SK-N-SH treated with all-trans-retinoic acid at 6 μM for 48 hours (cell line): ENCODE results near the gene MTMR3.

Experiments used
- ATAC-seq: fragments of 200-7000 bp; cut with Tn5 transposase; 3 replicates; pipeline ENCODE4 v1.9.1; 2020; ENCODE audit warnings: mild to moderate bottlenecking, moderate library complexity
- ARNTL ChIP-seq: fragments of 450-650 bp; formaldehyde crosslinking; IDR thresholded peaks from 2 replicates; pipeline ENCODE4 v1.5.0; 2020; ENCODE audit warnings: low read depth, mild to moderate bottlenecking, moderate library complexity, borderline replicate concordance
- BACH2 ChIP-seq: fragments of 250-450 bp; sonication (Bioruptor Pico); IDR thresholded peaks from 2 replicates; pipeline ENCODE4 v1.9.0; 2021; ENCODE audit warnings: mild to moderate bottlenecking, borderline replicate concordance
- CSDC2 ChIP-seq: fragments of 250-450 bp; sonication (Bioruptor Pico); IDR thresholded peaks from 2 replicates; pipeline ENCODE4 v1.5.0; 2020; ENCODE audit warnings: mild to moderate bottlenecking, moderate library complexity
- CSRNP3 ChIP-seq: fragments of 250-450 bp; sonication (Bioruptor Pico); IDR thresholded peaks from 2 replicates; pipeline ENCODE4 v1.5.1; 2021; ENCODE audit warnings: mild to moderate bottlenecking, moderate library complexity
- ESRRG ChIP-seq: fragments of 250-450 bp; sonication (Bioruptor Pico); IDR thresholded peaks from 2 replicates; pipeline ENCODE4 v1.6.1; 2021; ENCODE audit warnings: mild to moderate bottlenecking
- GLIS3 ChIP-seq: fragments of 250-450 bp; sonication (Bioruptor Pico); IDR thresholded peaks from 2 replicates; pipeline ENCODE4 v1.5.0; 2020; ENCODE audit warnings: mild to moderate bottlenecking, moderate library complexity
- ISL1 ChIP-seq: fragments of 250-450 bp; sonication (Bioruptor Pico); IDR thresholded peaks from 2 replicates; pipeline ENCODE4 v2.1.2; 2022; ENCODE audit warnings: mild to moderate bottlenecking, moderate library complexity
- OSR1 ChIP-seq: fragments of 250-450 bp; sonication (Bioruptor Pico); IDR thresholded peaks from 2 replicates; pipeline ENCODE4 v1.8.0; 2022; ENCODE audit warnings: moderate library complexity, mild to moderate bottlenecking, inconsistent platforms
- PATZ1 ChIP-seq: fragments of 250-450 bp; sonication (Bioruptor Pico); IDR thresholded peaks from 2 replicates; pipeline ENCODE4 v1.8.0; 2020; ENCODE audit warnings: mild to moderate bottlenecking, moderate library complexity, borderline replicate concordance
- PPARA ChIP-seq: fragments of 250-450 bp; sonication (Bioruptor Pico); IDR thresholded peaks from 2 replicates; pipeline ENCODE4 v1.5.0; 2020; ENCODE audit warnings: mild to moderate bottlenecking, borderline replicate concordance
- RARB ChIP-seq: fragments of 250-450 bp; sonication (Bioruptor Pico); IDR thresholded peaks from 2 replicates; pipeline ENCODE4 v1.8.0; 2021; ENCODE audit warnings: mild to moderate bottlenecking, moderate library complexity
- SNAI2 ChIP-seq: fragments of 250-450 bp; sonication (Bioruptor Pico); IDR thresholded peaks from 2 replicates; pipeline ENCODE4 v1.5.0; 2020; ENCODE audit warnings: mild to moderate bottlenecking, moderate library complexity
- TCF4 ChIP-seq: fragments of 250-450 bp; sonication (Bioruptor Pico); IDR thresholded peaks from 2 replicates; pipeline ENCODE4 v1.8.0; 2021; ENCODE audit warnings: mild to moderate bottlenecking, moderate library complexity, borderline replicate concordance
- TOX ChIP-seq: fragments of 250-450 bp; sonication (Bioruptor Pico); IDR thresholded peaks from 2 replicates; pipeline ENCODE4 v1.8.0; 2021; ENCODE audit warnings: mild to moderate bottlenecking, moderate library complexity, borderline replicate concordance
- TSHZ2 ChIP-seq: fragments of 250-450 bp; sonication (Bioruptor Pico); IDR thresholded peaks from 2 replicates; pipeline ENCODE4 v1.5.0; 2020; ENCODE audit warnings: mild to moderate bottlenecking, moderate library complexity
- ZC3H10 ChIP-seq: fragments of 250-450 bp; sonication (Bioruptor Pico); IDR thresholded peaks from 2 replicates; pipeline ENCODE4 v1.5.1; 2021; ENCODE audit warnings: mild to moderate bottlenecking, moderate library complexity
- ZFP3 ChIP-seq: fragments of 250-450 bp; sonication (Bioruptor Pico); IDR thresholded peaks from 2 replicates; pipeline ENCODE4 v1.5.0; 2020; ENCODE audit warnings: mild to moderate bottlenecking, moderate library complexity
- ZFP30 ChIP-seq: fragments of 450-650 bp; formaldehyde crosslinking; IDR thresholded peaks from 2 replicates; pipeline ENCODE4 v1.5.0; 2022; ENCODE audit warnings: mild to moderate bottlenecking, moderate library complexity
- ZNF565 ChIP-seq: fragments of 450-650 bp; formaldehyde crosslinking; conservative IDR thresholded peaks from 2 replicates; pipeline ENCODE4 v1.5.0; 2020; ENCODE audit warnings: low read depth, mild to moderate bottlenecking, moderate library complexity
- ZNF70 ChIP-seq: fragments of 450-650 bp; formaldehyde crosslinking; IDR thresholded peaks from 2 replicates; pipeline ENCODE4 v1.5.0; 2020; ENCODE audit warnings: mild to moderate bottlenecking, moderate library complexity
- ZNF8 ChIP-seq: fragments of 450-650 bp; formaldehyde crosslinking; IDR thresholded peaks from 2 replicates; pipeline ENCODE4 v1.5.0; 2020; ENCODE audit warnings: mild to moderate bottlenecking, moderate library complexity
- TF ChIP-seq, protein P1 (sequence below): fragments of 250-450 bp; sonication (Bioruptor Pico); IDR thresholded peaks from 2 replicates; pipeline ENCODE4 v1.5.1; 2020; ENCODE audit warnings: low read depth, mild to moderate bottlenecking, moderate library complexity
- TF ChIP-seq, protein P2 (sequence below): fragments of 250-450 bp; sonication (Bioruptor Pico); IDR thresholded peaks from 2 replicates; pipeline ENCODE4 v1.8.0; 2021; ENCODE audit warnings: low read depth, mild to moderate bottlenecking, moderate library complexity, borderline replicate concordance

The MTMR3 gene

DNA sequence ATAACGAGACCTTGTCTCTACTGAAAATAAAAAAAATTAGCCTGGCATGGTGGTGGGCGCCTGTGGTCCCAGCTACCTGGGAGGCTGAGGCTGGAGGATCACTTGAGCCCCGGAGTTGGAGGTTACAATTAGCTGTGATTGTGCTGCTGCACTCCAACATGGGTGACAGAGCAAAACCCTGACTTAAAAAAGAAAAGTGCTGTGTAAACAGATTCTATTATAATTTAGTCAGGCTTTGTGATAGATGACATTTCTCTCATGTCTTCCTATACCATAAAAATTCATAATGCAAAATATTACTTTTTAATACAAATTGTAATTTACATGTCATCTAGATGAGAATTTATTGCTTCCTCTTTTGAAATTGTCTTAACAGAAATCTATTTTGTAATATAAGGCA lies 94.1 kb downstream of the MTMR3 start:
- ATAC-seq = no peak
- no peak for TF ChIP-seq TOX (CRISPR knock-in tag)
- TF ChIP-seq ZC3H10 = no peak
- no peak for TF ChIP-seq ESRRG (CRISPR knock-in tag)

DNA sequence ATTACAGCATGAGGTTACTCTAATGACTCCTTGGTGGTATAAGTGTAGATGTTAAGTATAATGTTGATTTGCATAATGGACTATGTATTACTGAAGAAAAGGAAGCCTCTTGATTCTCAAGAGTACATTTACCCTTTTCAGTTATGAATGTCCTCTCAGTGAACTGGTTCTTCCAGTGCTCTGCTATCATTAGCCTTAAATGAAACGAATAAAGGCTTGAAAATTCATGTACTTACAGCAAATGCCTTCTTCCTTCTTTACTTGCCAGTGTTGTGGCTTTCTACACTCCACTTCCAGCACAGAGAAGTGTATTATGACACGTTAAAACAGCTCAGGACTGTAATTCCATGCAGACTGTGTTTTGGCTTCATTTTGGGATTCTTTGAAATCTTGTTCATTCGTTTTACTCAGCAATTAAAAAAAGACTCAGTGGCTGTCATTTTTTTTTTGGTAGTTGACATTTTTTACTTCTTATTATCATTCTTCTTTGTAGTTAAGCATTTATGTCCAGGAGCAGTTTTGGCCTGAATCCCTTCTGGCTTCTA lies 96.9 kb downstream of the MTMR3 start:
- ATAC-seq = no peak
- TF ChIP-seq ARNTL (CRISPR knock-in tag) = no peak
- no peak for TF ChIP-seq SNAI2 (CRISPR knock-in tag)
- TF ChIP-seq ZC3H10 = no peak
- no peak for TF ChIP-seq RARB (CRISPR knock-in tag)
- TF ChIP-seq ISL1 (CRISPR knock-in tag) = no peak
- no peak for TF ChIP-seq ESRRG (CRISPR knock-in tag)
- no peak for TF ChIP-seq ZNF565
- TF ChIP-seq, all 23 proteins: peak for 0

DNA sequence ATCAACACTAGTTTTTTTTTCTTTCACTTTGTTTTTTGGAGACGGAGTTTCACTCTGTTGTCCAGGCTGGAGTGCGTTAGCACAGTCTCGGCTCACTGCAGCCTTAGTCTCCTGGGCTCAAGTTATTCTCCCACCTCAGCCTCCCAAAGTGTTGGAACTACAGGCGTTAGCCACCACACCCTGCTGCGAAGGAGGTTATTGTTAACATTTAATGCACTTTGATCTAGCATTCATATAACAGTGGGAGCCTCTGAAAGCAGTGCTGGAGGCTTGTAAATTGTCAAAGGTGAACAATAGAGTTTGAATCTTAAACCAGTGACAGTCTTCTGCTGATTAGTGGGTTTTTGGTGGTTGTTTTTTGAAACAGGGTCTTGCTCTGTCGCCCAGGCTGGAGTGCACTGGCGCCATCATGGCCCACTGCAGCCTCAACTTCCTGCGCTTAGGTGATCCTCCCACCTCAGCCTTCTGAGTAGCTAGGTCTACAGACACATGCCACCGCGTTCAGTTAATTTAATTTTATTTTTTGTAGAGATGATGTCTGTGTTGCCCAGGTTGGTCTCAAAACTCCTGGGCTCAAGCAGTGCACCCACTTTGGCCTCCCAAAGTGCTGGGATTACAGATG lies 100.4 kb downstream of the MTMR3 start:
- TF ChIP-seq PATZ1 (CRISPR knock-in tag) = no peak
- no peak for TF ChIP-seq ZNF565
- TF ChIP-seq ZFP3 (CRISPR knock-in tag) = no peak
- TF ChIP-seq ISL1 (CRISPR knock-in tag) = no peak
- TF ChIP-seq ESRRG (CRISPR knock-in tag) = no peak
- no peak for TF ChIP-seq ZC3H10
- no peak for TF ChIP-seq TOX (CRISPR knock-in tag)
- TF ChIP-seq ARNTL (CRISPR knock-in tag) = no peak
- no peak for TF ChIP-seq SNAI2 (CRISPR knock-in tag)
- TF ChIP-seq, protein P1, sequence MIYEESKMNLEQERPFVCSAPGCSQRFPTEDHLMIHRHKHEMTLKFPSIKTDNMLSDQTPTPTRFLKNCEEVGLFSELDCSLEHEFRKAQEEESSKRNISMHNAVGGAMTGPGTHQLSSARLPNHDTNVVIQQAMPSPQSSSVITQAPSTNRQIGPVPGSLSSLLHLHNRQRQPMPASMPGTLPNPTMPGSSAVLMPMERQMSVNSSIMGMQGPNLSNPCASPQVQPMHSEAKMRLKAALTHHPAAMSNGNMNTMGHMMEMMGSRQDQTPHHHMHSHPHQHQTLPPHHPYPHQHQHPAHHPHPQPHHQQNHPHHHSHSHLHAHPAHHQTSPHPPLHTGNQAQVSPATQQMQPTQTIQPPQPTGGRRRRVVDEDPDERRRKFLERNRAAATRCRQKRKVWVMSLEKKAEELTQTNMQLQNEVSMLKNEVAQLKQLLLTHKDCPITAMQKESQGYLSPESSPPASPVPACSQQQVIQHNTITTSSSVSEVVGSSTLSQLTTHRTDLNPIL = no peak
- TF ChIP-seq ZFP30 (CRISPR knock-in tag) = no peak
- no peak for TF ChIP-seq TCF4 (CRISPR knock-in tag)
- no peak for TF ChIP-seq GLIS3 (CRISPR knock-in tag)
- TF ChIP-seq CSDC2 (CRISPR knock-in tag) = no peak
- TF ChIP-seq ZNF8 = no peak
- no peak for TF ChIP-seq ZNF70 (CRISPR knock-in tag)
- TF ChIP-seq, protein P2, sequence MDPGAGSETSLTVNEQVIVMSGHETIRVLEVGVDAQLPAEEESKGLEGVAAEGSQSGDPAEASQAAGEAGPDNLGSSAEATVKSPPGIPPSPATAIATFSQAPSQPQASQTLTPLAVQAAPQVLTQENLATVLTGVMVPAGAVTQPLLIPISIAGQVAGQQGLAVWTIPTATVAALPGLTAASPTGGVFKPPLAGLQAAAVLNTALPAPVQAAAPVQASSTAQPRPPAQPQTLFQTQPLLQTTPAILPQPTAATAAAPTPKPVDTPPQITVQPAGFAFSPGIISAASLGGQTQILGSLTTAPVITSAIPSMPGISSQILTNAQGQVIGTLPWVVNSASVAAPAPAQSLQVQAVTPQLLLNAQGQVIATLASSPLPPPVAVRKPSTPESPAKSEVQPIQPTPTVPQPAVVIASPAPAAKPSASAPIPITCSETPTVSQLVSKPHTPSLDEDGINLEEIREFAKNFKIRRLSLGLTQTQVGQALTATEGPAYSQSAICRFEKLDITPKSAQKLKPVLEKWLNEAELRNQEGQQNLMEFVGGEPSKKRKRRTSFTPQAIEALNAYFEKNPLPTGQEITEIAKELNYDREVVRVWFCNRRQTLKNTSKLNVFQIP (CRISPR knock-in tag) = no peak
- no peak for TF ChIP-seq OSR1 (CRISPR knock-in tag)
- no peak for TF ChIP-seq RARB (CRISPR knock-in tag)
- no peak for TF ChIP-seq BACH2 (CRISPR knock-in tag)
- no peak for ATAC-seq

- no peak for ATAC-seq
- no peak for TF ChIP-seq ISL1 (CRISPR knock-in tag)
- TF ChIP-seq GLIS3 (CRISPR knock-in tag) = no peak
- TF ChIP-seq CSDC2 (CRISPR knock-in tag) = no peak
- TF ChIP-seq ZNF70 (CRISPR knock-in tag) = no peak
- TF ChIP-seq RARB (CRISPR knock-in tag) = no peak
- no peak for TF ChIP-seq PPARA (CRISPR knock-in tag)
- TF ChIP-seq OSR1 (CRISPR knock-in tag) = no peak
- no peak for TF ChIP-seq TSHZ2 (CRISPR knock-in tag)
- TF ChIP-seq, protein P2 (CRISPR knock-in tag) = no peak
- no peak for TF ChIP-seq SNAI2 (CRISPR knock-in tag)
- TF ChIP-seq CSRNP3 (CRISPR knock-in tag) = no peak
- TF ChIP-seq ZC3H10 = no peak
- TF ChIP-seq ZFP30 (CRISPR knock-in tag) = no peak
- TF ChIP-seq TOX (CRISPR knock-in tag) = no peak
- TF ChIP-seq, protein P1 = no peak
Observed at GRCh38 chr22:29985912-29986311, 102.9 kb downstream of the MTMR3 start.
